HEK293T (cell line): ENCODE results near the gene TASOR.

ENCODE experiments used
- CTCF ChIA-PET: fragments of 350-600 bp; formaldehyde crosslinking; extraction: SDS; loops from one replicate; lab custom pipeline; 2021; ENCODE audit warnings: antibody characterized with exemption, inconsistent platforms; lab: Yijun Ruan, JAX
- POLR2A ChIA-PET: fragments of 350-600 bp; formaldehyde crosslinking; extraction: SDS; loops from one replicate; lab custom pipeline; 2020; ENCODE audit warnings: antibody characterized with exemption, inconsistent platforms; lab: Yijun Ruan, JAX
- DNase-seq: peaks from one replicate; pipeline ENCODE4 v3.0.0; 2012; ENCODE audit warnings: mixed read lengths; ENCODE audit errors: extremely low spot score
- ARNT ChIP-seq: fragments of 450-650 bp; IDR thresholded peaks from 2 replicates; pipeline ENCODE4 v1.6.1; 2017; ENCODE audit warnings: mild to moderate bottlenecking
- BHLHE40 ChIP-seq: fragments of 450-650 bp; IDR thresholded peaks from 2 replicates; pipeline ENCODE4 v1.6.1; 2016; ENCODE audit warnings: mild to moderate bottlenecking, moderate library complexity, borderline replicate concordance
- CTBP1 ChIP-seq: fragments of 450-650 bp; IDR thresholded peaks from 2 replicates; pipeline ENCODE4 v1.6.1; 2016; ENCODE audit warnings: borderline replicate concordance
- ELF4 ChIP-seq: fragments of 450-650 bp; IDR thresholded peaks from 2 replicates; pipeline ENCODE4 v1.6.1; 2017; ENCODE audit warnings: antibody characterized with exemption
- FOXA1 ChIP-seq: fragments of 450-650 bp; IDR thresholded peaks from 2 replicates; pipeline ENCODE4 v1.6.1; 2016; ENCODE audit warnings: mild to moderate bottlenecking
- FOXK2 ChIP-seq: fragments of 450-650 bp; IDR thresholded peaks from 2 replicates; pipeline ENCODE4 v1.6.1; 2016; ENCODE audit warnings: mild to moderate bottlenecking
- FOXM1 ChIP-seq: fragments of 450-650 bp; IDR thresholded peaks from 2 replicates; pipeline ENCODE4 v1.6.1; 2017; ENCODE audit warnings: mild to moderate bottlenecking, borderline replicate concordance
- HDGF ChIP-seq: fragments of 450-650 bp; IDR thresholded peaks from 2 replicates; pipeline ENCODE4 v1.6.1; 2017; ENCODE audit warnings: antibody characterized with exemption, borderline replicate concordance
- L3MBTL2 ChIP-seq: fragments of 450-650 bp; conservative IDR thresholded peaks from 2 replicates; pipeline ENCODE4 v1.6.1; 2016; ENCODE audit warnings: mild to moderate bottlenecking
- LEF1 ChIP-seq: fragments of 450-650 bp; IDR thresholded peaks from 2 replicates; pipeline ENCODE4 v1.6.1; 2017; ENCODE audit warnings: mild to moderate bottlenecking, borderline replicate concordance
- NFRKB ChIP-seq: fragments of 450-650 bp; IDR thresholded peaks from 2 replicates; pipeline ENCODE4 v1.6.1; 2016; ENCODE audit warnings: mild to moderate bottlenecking, moderate library complexity
- SP1 ChIP-seq: fragments of 450-650 bp; IDR thresholded peaks from 2 replicates; pipeline ENCODE4 v1.6.1; 2017
- SUZ12 ChIP-seq: fragments of 450-650 bp; IDR thresholded peaks from 2 replicates; pipeline ENCODE4 v1.6.1; 2016; ENCODE audit warnings: mild to moderate bottlenecking
- TARDBP ChIP-seq: fragments of 450-650 bp; IDR thresholded peaks from 2 replicates; pipeline ENCODE4 v1.6.1; 2016
- ZNF384 ChIP-seq: fragments of 450-650 bp; IDR thresholded peaks from 2 replicates; pipeline ENCODE4 v1.6.1; 2016
- TF ChIP-seq, protein P1 (sequence below): fragments of 450-650 bp; IDR thresholded peaks from 2 replicates; pipeline ENCODE4 v1.6.1; 2016

Gene TASOR

GRCh38 chr3:56633602-56634535 lies 49.2 kb downstream of the TASOR start:
- ChIA-PET CTCF (no interaction called here), POLR2A (no interaction called here)
- no peak for TF ChIP-seq FOXA1
- TF ChIP-seq, protein P1, sequence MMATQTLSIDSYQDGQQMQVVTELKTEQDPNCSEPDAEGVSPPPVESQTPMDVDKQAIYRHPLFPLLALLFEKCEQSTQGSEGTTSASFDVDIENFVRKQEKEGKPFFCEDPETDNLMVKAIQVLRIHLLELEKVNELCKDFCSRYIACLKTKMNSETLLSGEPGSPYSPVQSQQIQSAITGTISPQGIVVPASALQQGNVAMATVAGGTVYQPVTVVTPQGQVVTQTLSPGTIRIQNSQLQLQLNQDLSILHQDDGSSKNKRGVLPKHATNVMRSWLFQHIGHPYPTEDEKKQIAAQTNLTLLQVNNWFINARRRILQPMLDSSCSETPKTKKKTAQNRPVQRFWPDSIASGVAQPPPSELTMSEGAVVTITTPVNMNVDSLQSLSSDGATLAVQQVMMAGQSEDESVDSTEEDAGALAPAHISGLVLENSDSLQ: no peak
- no peak for TF ChIP-seq LEF1
- no peak for TF ChIP-seq SUZ12
- no peak for TF ChIP-seq SP1
- TF ChIP-seq FOXK2: no peak
- TF ChIP-seq L3MBTL2: no peak
- no peak for TF ChIP-seq FOXM1
- no peak for TF ChIP-seq TARDBP
- TF ChIP-seq ELF4: no peak
- no peak for TF ChIP-seq ZNF384
- TF ChIP-seq CTBP1: no peak
- TF ChIP-seq BHLHE40: no peak
- no peak for TF ChIP-seq NFRKB
- TF ChIP-seq ARNT: no peak
- no peak for TF ChIP-seq HDGF
- no peak for DNase-seq
